ENCODE results near the gene SRPRA.
A peak's percentile ranks its signal among the peaks of the same experiment; 100 is the strongest.
"Not testable (repeated sequence)": the region's sequence is repeated elsewhere in the genome, so short reads cannot be mapped to it uniquely, and the experiment has no call there.

SRPRA gene

DNA sequence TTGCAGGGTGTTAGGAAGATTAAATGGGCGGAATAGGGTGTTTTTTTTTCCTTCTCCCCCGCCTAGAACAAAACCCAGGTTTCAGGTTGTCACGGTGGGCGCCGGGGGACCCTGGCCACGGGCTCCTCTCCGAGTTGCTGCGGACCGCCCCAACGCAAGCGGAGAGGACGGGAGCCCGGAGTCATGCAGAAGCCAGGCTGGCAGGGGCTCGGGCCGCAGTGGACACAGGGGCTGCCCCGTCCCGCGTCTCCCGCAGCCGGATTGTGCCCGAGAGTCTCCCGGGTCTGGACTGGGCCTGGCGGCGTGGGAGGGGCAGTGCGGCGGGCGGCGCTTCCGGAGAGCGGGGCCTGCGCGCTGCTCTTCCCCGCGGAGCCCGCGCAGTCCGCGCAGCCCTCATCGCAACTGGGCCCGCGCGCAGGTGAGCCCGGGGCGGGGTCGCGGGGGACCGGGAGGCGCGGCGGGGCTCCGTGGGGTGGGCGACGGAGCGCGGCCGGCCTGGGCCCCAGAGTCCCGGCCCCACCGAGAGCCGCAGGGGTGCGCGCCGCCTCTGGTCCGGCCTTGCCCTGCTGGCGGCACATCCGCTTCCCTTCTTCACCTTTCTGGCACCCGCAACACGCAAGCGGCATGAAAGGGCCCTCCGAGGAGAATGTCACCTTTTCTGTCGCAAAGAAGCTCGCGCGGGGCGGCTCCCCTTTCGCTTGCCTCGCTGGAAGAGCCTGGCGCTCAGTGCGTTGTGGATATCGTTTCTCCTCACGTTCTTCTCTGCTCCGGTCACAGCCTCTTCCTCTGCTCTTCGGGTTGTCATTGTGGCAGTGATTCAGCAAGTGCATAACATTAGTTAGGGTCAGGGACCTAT, 14.3 kb upstream of the SRPRA start, which contains the start of gene TIRAP:
TSS of gene TIRAP (plus strand) at position 358 of the 856 bp plus-strand sequence. CDS start 7,802 bp downstream, outside the sequence.
- peak; percentile 32 for DNase-seq (ENCODE audit: low read depth)

DNA sequence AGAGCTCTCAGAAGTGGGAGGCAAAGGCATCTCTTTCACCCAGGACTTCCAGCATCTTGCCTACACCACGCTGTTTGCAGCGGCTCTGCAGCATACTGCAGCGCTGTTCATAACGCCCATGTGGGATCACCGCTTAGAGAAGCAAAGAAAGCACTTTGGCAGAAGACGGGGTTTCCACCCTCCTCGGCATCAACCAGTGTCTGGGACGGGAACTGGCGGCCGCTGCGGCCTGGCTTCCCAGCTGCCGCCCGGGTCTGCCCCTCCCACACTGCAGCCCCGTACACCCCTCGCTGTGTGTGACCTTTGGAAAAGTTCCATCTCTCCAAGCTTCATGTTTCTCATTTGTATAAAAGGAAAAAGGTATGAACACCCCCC, 13.7 kb upstream of the SRPRA start:
- DNase-seq (ENCODE audit: low read depth): peak; percentile 41

DNA sequence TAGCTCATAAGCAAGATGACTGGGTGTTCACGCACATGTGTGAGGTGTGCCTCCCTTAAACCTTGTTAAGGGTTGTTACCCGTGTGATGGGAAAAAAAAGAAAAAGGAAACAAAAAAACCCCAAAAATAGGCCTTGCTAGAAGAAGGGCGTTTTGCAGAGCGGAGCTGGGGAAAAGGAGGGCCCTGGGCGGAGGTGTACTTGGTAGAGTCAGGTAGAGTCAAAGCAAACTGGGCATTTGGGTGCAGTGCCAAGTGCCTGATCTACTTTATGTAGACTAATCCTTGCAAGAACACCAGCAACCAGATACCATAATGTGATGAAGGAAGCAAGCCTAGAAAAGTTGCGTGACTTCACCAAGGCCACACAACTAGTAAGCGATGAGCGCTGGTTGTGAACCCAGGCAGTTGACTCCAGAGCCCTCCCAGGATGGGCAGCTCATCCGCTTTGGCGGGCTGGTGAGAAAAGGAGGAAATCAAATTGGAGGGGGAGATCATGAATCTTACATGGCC, 13.0 kb upstream of the SRPRA start:
- no peak for DNase-seq (ENCODE audit: low read depth)

DNA sequence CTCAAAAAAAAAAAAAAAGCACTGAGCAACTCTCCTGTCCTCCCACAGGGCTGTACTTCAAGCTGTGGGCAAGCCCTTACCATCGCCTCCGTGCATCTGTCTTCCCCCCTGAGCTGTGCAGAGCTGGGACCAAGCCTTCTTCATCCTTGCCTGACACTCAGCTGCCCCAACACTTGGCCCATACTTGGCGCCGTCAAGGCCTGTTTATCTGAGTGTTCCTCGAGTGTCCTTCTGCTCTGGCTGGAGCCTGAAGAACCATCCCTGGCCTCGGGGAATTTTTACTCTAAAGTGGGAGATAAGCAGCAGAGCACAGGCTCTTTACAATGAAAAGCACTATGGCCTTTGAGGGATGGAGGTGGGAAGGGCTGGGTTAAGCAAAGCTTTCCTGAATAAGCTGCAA, 12.6 kb upstream of the SRPRA start:
- no peak for DNase-seq (ENCODE audit: low read depth)

DNA sequence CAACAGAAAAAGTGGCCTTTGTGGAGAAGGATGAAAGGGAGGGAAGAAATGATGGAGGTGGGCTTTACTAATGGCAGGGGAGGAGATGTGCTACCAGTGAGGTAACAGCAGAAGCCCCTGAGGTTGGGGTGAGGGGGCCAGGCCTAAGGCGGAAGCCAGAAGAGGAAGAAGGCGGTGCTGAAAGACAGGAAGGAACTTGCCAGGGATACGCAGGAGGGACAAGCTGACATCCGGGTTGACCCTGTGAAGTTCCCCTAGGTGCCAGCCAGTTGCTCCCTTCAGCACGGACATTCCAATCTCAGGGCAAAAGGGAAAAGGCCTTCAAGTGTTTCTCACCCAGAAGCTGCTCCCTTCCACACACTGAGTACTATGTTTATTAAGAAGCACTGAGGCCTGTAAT, 11.9 kb upstream of the SRPRA start:
- DNase-seq (ENCODE audit: low read depth): no peak

DNA sequence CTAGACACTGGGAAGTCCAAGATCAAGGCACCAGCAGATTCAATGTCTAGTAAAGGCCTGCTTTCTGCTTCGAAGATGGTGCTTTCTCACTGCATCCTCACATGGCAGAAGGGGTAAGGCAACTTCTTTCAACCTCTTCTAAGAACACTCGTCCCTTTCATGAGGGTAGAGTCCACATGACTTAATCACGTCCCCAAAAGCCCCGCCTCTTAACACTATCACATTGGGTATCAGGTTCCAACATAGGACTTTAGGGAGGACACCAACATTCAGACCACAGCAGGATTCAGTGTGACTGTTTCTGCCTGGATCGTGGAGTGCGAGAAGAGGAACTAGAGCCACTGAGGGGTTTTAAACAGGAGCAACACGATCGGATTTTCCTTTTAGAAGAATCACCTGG, 10.5 kb upstream of the SRPRA start:
- no peak for DNase-seq (ENCODE audit: low read depth)

DNA sequence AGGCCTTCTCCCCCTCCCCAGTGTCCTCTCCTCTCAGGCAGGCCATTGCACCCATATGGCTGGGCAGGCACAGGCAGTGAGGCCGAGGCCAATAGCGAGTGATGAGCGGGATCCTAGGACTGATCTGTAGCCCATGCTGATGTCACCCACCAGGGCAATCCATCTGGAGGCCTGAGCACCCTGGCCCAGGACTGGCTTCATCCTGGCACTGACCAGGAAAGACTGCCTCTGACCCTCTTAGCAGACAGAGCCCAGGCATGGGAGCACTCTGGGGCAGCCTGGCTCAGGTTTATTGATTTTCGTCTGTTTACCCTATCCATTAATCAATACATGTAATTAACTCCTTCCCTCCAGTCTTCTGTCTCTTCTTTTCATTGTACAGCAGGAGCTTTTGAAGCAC, 9.1 kb upstream of the SRPRA start:
- DNase-seq (ENCODE audit: low read depth): no peak

DNA sequence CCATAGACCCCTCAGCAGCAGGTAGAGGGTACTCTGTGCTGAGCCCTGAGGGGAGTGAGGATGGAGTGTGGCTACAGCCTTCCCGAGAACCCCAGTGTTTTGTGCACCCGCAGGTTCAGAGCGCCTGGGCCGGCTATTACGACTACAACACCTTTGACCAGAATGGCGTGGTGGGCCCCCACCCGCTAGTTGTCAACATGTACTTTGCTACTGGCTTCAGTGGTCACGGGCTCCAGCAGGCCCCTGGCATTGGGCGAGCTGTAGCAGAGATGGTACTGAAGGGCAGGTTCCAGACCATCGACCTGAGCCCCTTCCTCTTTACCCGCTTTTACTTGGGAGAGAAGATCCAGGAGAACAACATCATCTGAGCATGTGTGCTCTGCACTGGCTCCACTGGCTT, 8.6 kb upstream of the SRPRA start:
- no peak for DNase-seq (ENCODE audit: low read depth)

DNA sequence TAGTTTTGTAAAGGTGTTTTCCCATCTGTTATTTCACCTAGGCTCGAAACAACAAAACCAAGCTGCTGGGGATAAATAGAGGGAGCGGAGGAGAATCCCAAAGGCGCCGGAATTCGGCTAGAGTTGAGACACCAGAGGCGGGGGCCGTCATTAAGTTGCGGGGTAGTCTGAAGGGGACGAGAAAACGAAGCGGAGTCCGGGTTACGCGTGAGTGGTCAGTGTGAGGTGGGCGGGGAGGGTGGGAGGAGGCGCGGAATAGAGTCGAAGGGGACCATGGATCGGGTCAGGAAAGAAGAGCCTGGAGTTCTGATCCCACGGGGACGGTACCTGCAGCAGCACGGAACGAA, 361 bp downstream of the SRPRA start:
- DNase-seq (ENCODE audit: low read depth): peak; percentile 32

DNA sequence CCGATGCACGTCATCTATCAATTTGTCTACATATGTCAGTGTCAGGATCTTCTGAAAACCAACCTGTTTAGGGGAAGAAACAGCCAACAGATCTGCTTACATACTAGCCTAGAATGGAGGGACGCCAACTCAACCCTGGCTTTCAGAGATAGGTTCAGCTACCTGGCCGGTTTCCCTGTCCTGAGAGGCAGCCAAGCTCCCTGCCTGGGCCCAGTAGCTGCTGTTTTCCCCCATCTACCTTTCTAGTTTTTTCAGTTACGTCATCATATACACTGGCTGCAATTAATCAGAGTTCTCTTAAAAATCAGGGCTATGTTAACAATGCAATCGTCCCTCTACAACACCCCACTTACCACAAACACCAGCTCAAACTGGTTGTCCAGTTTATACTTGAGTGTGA, 1.0 kb downstream of the SRPRA start:
- DNase-seq (ENCODE audit: low read depth): no peak

DNA sequence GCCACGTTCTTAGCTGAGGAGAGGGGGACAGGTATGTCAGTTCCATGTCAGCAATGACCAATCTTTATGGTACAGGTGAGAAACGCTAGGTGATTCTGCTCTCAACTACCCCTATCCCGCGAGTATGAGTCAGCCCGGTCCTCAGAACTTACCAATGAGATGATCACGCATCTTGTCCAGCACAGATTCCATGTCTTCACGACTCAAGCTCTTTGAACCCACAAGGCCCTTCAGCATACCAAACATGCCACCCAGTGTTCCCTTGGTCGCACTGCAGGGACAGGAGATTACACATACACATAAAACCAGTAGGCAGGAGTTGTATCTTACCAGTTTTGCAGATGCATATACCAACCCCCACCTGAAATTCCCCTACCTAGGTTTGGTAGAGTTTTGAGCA, 2.9 kb downstream of the SRPRA start:
- DNase-seq (ENCODE audit: low read depth): no peak

DNA sequence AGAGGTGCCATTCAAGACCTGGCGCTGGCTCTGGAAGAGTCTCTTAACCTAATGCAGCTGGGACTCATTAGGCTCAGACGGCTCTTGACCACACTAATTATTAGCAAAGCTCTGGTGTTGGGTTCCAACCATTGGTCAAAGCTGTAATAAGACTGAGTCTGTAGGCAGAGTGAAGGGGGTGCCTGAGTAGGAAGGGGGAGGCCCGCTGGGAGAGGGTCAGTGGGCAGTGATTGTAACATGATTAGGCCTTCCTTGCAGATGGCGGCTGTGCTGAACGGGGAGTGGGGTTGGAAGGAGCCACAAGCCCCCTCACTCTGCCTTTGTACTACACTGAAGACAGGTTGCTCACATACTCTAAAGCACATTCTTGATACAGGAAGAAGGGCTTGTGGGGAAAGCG, 5.2 kb downstream of the SRPRA start:
- DNase-seq (ENCODE audit: low read depth): no peak

DNA sequence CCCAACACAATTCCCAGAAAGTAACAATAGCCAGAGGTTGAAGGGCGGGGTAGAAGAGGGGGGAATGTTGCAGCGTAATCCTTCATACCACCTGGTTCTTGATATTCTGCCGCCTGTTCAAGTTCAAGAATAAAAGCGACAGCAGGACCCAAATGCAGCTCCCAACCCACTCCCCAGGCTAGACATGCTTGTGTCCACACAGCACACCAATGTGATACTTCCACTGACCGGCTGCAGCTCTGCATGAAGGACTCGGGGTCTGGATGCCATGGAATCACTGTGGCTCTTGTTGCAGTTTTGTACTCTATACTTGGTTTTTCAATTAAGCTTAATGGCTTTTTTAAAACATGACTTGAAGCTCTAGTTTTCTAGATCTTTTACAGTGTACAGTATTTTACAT, 6.5 kb downstream of the SRPRA start:
- no peak for DNase-seq (ENCODE audit: low read depth)

DNA sequence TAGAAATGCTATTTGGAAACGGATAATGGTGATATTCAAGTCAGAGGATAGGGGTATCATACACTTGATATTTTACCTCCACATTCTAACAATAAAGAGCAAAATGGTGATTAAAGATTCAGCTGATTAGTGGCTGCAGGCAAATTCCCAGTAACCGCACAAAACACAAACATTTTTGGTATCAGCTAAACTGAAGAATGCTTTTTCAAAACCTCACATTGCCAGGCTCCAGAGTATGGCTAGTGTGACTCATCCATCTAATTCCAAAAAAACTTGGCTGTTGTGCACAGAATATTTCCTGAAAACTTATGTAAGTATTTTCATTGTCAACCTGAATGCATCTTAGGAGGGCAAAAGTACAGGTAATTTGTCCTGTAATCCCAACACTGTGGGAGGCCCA, 10.9 kb downstream of the SRPRA start:
- DNase-seq (ENCODE audit: low read depth): peak; percentile 75

DNA sequence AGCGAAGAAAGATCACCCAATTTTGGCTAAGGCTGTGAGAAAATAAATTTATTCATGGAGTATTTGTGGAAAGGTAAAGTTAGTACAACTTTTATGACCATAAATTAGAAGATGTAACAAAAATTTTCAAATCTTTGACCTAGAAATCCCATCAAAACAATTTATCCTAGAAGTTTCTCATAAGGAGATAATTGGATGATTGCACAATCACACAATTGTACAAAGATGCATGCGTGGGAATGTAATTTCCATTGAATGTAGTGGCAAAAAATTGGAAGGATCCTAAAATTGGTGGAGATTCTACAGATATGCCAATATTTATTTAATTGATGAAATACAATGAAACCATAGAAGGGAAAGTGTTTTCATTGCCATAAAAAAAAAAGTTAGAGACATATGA, 11.6 kb downstream of the SRPRA start:
- DNase-seq (ENCODE audit: low read depth): no peak

DNA sequence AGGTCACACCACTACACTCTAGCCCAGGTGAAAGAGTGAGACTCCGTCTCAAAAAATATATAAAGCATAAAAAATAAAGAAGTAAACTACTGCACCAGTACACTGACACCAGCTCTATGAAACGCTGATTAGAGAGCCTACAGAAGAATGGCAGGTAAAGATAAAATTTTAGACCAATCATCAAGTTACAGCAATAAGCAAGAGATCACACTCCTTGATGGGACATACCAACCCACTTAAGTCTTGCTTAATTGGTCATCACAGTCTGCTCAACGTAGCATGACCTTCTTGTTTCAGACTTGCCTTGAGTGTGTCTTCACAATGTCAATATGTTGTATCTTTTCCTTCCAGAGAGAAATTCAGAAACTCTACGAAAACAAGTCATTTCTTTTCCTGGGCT, 12.5 kb downstream of the SRPRA start:
- DNase-seq (ENCODE audit: low read depth): no peak

DNA sequence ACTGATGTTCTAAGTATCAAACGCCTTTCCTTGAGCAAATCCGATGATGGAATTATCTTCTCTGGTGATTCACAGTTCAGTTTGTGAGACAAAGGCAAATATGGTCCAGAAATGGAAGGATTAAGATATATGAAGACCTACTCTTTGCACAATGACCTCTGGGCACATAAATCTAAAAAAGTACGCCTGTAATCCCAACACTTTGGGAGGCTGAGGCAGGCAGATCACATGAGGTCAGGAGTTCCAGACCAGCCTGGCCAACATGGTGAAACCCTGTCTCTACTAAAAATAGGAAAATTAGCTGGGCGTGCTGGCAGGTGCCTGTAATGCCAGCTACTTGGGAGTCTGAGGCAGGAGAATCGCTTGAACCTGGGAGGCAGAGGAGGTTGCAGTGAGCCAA, 13.2 kb downstream of the SRPRA start:
- not testable (repeated sequence) for DNase-seq (ENCODE audit: low read depth)

DNA sequence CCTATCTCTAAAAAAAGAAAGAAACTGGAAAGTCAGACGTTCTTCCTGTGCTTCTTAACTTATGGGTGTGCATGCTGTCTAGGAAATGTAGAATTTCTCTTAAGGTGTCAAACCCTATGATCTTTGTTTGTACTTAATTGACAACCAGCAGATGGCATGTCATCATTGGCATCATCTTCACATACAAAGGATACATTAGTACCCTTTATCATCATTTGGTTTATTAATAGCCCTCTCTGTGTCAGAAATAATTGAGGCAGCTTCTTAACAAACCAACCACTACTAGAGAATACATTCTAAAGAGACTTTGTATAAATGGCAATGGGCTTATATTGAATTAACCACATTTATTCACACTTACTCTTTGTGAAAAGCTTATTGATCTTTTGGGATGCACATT, 13.9 kb downstream of the SRPRA start:
- DNase-seq (ENCODE audit: low read depth): no peak

DNA sequence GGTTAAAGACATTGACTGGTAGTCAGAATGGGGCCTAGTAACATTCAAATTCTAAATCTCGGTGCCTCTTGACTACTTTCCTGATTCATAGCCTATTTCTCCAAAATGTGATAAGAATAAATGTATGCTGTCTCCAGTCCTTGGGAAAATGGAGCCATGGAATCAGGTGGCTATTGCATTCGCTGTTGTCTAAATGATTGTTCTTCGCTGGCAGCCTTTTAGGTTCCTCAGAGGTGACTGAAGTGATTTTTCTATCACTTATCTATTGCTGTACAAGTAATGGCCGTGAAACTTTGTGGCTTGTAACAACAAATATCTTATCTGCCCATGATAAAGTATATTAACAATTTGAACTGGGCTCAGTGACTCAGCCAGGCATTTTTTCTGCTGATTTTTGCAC, 15.4 kb downstream of the SRPRA start:
- no peak for DNase-seq (ENCODE audit: low read depth)

DNA sequence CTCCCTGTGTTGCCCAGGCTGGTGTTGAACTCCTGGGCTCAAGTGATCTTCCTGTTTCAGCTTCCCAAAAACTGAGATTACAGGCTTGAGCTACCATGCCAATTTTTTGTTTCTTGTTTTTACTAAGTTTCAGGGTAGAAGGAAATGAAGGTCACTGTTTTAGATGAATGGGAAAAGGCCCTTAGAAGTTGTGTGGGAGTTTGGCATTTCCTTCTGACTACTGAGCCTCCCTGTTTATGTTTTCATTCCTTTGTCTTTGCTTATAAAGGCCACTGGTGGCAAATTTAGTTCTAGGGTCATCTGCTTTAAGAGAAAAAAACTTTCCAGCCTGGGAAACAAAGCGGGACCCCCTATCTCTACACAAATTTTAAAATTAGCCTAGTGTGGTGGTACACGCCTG, 22.1 kb downstream of the SRPRA start:
- peak; percentile 29 for DNase-seq (ENCODE audit: low read depth)

DNA sequence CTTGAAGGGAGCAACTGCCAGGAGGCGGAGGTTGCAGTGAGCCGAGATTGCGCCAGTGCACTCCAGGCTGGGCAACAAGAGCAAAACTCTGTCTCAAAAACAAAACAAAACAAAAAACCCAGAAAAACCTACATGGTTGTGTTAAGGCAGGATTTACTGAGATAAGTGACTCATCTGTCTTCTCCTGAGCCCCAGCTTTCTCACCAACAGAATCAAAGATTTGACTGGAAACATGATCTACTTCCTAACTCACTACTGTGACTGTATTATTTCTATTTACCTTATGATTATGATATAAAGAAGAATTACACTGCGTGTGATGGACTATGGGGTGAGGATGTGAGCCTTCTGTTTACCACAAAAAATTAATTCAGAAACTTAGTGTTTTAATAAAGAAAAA, 35.3 kb downstream of the SRPRA start:
- DNase-seq (ENCODE audit: low read depth): peak; percentile 48

DNA sequence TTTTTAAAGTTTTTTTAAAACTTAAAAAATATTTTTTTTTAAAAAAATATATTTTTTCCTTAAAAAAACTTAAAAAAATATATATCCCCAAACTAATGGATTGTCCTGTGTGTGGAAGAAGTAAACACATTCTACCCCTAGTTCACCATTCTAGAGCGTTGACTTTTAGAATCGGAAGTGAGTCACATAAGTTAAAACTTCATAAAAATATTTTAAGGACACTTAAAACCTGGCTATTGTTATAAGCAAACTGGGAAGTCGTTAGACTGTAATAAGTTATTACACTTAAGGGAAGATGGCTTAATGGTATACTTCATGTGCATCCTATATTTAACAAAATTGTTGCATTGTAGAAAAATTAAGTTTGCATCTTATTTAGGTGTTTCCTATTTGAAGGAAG, 36.0 kb downstream of the SRPRA start:
- DNase-seq (ENCODE audit: low read depth): no peak

DNA sequence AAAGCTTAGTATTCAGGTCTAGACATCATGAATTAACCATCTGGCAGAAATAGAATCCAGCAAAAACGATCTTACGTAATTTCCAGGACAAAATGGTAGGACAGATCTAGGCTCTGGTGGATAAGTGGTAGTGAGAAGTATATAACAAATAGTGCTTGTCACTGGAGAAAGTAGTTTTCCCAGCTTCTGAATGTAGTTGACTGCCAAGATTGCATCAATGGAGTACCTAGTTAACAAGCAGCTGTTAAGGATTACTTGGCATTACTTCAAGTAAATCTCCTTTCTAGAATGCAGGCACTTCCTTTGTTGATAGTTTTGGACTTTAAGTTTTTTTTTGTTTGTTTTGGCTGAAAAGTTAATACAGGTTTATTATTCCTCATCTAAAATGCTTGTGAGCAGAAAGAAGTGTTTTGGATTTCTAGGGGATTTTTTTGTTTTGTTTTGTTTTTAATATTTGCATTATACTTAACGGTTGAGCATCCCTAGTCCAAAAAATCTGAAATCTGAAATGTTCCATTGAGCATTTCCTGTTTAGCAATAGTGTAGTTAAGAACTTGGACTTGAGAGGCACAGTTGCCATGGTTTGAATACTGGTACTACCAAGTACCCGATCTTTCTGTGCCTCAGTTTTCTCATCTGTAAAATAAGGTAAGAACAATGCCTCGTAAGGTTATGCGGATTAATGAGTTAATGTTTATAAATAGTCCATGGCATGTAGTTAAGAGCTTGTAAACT, 36.8 kb downstream of the SRPRA start:
- DNase-seq (ENCODE audit: low read depth): peak; percentile 70
